Measurements from ENCODE around the gene F10. TPM values are rescaled to one million over a fixed set of nuclear protein-coding genes. Genes with fewer than 3 reads are reported as not detected.

F10 gene
- total RNA-seq, 2 experiments from 2014 or later: not detected

DNA sequence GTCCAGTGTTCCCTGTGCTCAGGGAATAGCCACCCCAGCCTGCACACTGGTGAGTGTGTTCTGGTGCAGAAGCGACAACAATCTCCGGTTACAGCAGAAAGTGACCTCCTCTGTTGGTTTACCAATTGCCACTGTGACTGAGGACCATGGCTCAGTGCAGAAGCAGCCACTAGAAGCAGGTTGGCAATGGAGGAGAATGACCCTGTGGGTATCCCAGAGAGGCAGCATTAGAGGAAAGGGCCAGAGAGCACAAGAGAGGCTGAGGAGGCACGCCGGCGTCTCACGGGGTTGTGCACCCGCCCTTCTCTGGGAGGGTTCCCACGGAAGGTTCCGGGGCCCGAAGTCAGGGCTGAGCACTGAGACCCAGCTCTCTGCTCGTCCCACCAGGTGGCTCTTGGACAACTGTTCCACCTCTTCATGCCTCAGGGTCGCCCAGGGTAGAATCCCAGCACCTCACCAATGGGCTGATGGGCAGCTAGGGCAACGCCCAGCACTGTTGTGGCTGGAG lies 49.9 kb downstream of the F10 start:
- Mint-ChIP-seq H3K4me3 (no peak overlapping the region), H3K4me1 (peaks cover 18% of the 10 kb centered on the region), H3K9me3 (ENCODE audit: low read depth) (no peaks in the 10 kb centered on the region), H3K36me3 (peaks cover 32% of the 10 kb centered on the region), H3K27me3 (no peaks in the 10 kb centered on the region), H3K27ac (no peak overlapping the region)
- DNase-seq (no peak), ATAC-seq (no peak)
- CTCF ChIA-PET: no interaction called here

DNA sequence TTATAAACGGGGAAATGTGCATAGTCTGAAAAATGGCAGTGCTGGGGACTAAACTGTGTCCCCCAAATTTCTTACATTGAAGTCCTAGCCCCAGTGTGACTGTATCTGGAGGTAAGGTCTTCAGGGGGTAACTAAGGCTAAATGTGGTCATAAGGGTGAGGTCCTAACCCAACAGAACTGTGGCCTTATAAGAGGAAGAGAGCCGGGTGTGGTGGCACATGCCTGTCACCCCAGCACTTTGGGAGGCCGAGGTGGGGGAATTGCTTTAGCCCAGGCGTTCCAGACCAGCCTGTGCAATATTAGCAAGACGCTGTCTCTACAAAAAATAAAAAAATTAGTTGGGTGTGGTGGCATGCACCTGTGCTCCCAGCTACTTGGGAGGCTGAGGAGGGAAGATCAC lies 53.7 kb downstream of the F10 start:
- Mint-ChIP-seq H3K27me3 (no peaks in the 10 kb centered on the region), H3K4me3 (no peak overlapping the region), H3K4me1 (peaks cover 42% of the 10 kb centered on the region), H3K9me3 (ENCODE audit: low read depth) (no peaks in the 10 kb centered on the region), H3K36me3 (peaks cover 50% of the 10 kb centered on the region), H3K27ac (peak overlapping the region; percentile 93)
- CTCF ChIA-PET: no interaction called here
- no peak for DNase-seq
- ATAC-seq: peak; percentile 74

GRCh38 chr13:113176822-113177221 lies 54.2 kb downstream of the F10 start:
- DNase-seq: no peak
- peak overlapping the region; percentile 93 for H3K27ac Mint-ChIP-seq
- CTCF ChIA-PET: no interaction called here
- H3K4me3 Mint-ChIP-seq: no peak overlapping the region
- H3K36me3 Mint-ChIP-seq: peaks cover 49% of the 10 kb centered on the region
- no peaks in the 10 kb centered on the region for H3K27me3 Mint-ChIP-seq
- no peaks in the 10 kb centered on the region for H3K9me3 Mint-ChIP-seq (ENCODE audit: low read depth)
- peaks cover 42% of the 10 kb centered on the region for H3K4me1 Mint-ChIP-seq
- no peak for ATAC-seq

DNA sequence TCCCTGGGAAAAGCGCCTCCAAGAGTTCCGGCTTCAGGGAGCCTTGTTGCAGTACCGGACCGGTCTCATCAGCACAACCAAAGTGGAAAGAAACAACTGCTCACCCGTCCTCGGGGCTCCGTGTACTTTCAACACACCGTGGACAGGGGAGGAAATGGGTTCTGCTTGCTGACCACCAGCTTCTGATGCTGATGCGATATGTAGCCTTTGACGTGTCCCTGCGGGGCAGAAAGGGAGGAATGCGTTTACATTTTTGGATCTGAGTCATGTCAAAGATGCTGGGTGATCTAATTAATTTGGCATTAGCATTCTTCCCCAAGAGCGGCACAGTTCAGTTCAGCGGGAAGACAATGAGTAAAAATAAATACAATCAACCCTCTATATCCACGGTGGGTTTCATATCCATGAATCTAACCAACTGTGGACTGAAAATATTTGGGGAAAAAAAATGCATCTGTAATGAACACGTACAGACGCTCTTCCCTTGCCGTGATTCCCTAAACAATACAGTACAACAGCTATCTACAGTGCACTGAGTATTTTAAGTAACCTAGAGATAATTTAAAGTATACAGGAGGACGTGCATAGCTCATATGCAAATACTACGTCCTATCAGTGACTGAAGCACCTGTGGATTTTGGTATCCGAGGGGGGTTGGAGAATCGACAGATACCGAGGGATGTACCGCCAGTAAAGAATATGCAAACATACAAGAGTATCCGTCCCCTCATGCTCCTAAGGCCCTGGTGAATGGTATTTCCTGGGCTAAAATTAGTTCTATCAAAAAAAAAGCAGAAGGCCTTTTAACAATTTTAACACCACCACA lies 55.7 kb downstream of the F10 start:
- H3K27me3 Mint-ChIP-seq: no peaks in the 10 kb centered on the region
- no peak for DNase-seq
- H3K4me3 Mint-ChIP-seq: no peak overlapping the region
- ATAC-seq: no peak
- no peak overlapping the region for H3K27ac Mint-ChIP-seq
- H3K36me3 Mint-ChIP-seq: peaks cover 57% of the 10 kb centered on the region
- H3K4me1 Mint-ChIP-seq: peaks cover 51% of the 10 kb centered on the region
- no peaks in the 10 kb centered on the region for H3K9me3 Mint-ChIP-seq (ENCODE audit: low read depth)
- CTCF ChIA-PET: no interaction called here

GRCh38 chr13:113178896-113179167 lies 56.2 kb downstream of the F10 start:
- no peaks in the 10 kb centered on the region for H3K9me3 Mint-ChIP-seq (ENCODE audit: low read depth)
- no peak for ATAC-seq
- H3K36me3 Mint-ChIP-seq: peaks cover 62% of the 10 kb centered on the region
- no peak for DNase-seq
- no peak overlapping the region for H3K27ac Mint-ChIP-seq
- CTCF ChIA-PET: no interaction called here
- H3K4me3 Mint-ChIP-seq: no peak overlapping the region
- no peaks in the 10 kb centered on the region for H3K27me3 Mint-ChIP-seq
- H3K4me1 Mint-ChIP-seq: peaks cover 56% of the 10 kb centered on the region

DNA sequence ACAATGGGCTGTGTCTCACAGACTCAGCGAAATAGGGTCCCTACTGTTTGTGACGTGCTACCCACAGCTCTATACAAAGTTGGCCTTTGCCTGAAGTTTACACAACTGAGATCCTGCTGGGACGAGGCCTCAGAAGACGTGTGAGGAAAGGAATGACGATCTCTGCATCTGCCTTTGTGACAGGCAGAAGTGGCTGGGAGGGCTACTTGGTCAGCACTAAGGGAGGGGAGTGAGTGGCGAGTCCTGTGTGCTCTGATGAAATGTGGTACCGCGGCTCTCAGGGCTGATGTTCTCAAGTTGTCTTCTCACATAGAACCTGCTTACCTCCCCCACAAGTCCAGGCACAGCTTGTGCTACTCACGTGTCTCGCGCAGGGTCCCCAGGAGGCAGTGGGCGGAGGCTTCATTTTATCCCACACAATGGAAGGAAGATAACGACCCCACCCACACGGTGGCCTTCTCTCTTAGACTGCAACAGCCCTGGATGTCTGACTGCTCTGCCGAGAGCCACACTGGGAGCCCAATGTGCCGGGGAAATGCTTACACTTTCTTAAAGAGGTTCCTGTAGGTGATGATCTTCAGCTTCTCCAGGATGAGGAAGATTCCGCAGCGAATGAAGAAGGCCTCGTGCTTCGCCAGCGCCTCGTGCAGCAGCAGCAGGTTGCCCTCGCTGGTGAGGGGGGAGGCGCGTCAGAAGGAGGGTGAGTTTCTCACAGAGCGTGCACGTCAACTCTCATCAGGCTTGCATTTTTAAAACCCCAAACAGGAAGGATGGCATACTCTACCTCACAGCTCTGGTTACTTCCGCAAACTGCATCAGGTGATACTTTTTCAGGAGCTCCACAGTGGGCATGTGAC lies 57.0 kb downstream of the F10 start:
- H3K27ac Mint-ChIP-seq: peak overlapping the region; percentile 73
- DNase-seq (no peak), ATAC-seq (peak; percentile 28)
- peaks cover 61% of the 10 kb centered on the region for H3K4me1 Mint-ChIP-seq
- H3K36me3 Mint-ChIP-seq: peaks cover 61% of the 10 kb centered on the region
- H3K4me3 Mint-ChIP-seq: no peak overlapping the region
- CTCF ChIA-PET: no interaction called here
- no peaks in the 10 kb centered on the region for H3K9me3 Mint-ChIP-seq (ENCODE audit: low read depth)
- no peaks in the 10 kb centered on the region for H3K27me3 Mint-ChIP-seq

GRCh38 chr13:113182046-113182445 lies 59.4 kb downstream of the F10 start:
- DNase-seq (no peak), ATAC-seq (no peak)
- Mint-ChIP-seq H3K27ac (no peak overlapping the region), H3K4me3 (no peak overlapping the region), H3K27me3 (no peaks in the 10 kb centered on the region), H3K36me3 (peaks cover 54% of the 10 kb centered on the region), H3K4me1 (peaks cover 65% of the 10 kb centered on the region), H3K9me3 (ENCODE audit: low read depth) (no peaks in the 10 kb centered on the region)
- CTCF ChIA-PET: interaction anchor here (1.5 kb wide), 1 partner anchor 25 kb away, joined by 3 read pairs; no protein-coding TSS in a partner anchor

GRCh38 chr13:113183450-113184129 lies 61.0 kb downstream of the F10 start:
- CTCF ChIA-PET: interaction anchor here (4.0 kb wide), 1 partner anchor 26 kb away, joined by 18 read pairs; the partner anchor contains the start of genes CUL4A and PCID2
- no peak for DNase-seq
- no peak for ATAC-seq
- Mint-ChIP-seq H3K9me3 (ENCODE audit: low read depth) (peaks cover 2% of the 10 kb centered on the region), H3K27ac (peak overlapping the region; percentile 25), H3K36me3 (peaks cover 58% of the 10 kb centered on the region), H3K4me1 (peaks cover 73% of the 10 kb centered on the region), H3K27me3 (no peaks in the 10 kb centered on the region), H3K4me3 (no peak overlapping the region)

DNA sequence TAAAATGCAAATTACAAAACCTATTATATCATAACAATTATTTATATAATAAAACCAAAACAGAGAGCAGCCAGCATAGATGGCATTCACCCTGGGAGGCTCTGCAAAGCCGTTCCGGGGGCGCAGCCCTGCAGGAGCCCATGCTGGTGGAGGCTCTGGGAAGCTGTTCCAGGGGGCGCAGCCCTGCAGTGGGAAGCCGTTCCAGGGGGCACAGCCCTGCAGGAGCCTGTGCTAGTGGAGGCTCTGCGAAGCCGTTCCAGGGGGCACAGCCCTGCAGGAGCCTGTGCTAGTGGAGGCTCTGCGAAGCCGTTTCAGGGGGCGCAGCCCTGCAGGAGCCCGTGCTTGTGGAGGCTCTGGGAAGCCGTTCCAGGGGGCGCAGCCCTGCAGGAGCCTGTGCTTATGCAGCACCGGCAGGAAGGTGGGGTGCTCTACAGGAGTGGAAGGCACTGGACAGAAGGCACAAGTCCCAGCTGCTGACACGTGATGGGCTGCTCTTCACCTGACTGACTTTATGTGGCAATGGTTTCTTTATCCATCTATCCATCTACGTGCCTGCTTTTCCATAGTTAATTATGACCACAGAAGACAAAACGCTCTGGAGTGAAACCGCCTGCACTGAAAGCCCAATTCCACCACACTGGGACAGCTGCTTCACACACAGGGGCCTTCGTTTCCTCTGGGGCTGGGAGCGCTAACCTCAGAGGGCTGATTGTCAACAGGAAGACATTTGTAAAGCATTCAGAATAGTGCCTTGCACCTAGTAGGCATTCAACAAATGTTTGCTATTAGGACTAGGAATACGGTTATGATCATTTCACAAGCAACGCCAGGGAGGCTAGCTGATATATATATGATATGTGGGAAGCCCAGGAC lies 62.2 kb downstream of the F10 start:
- peak; percentile 76 for ATAC-seq

DNA sequence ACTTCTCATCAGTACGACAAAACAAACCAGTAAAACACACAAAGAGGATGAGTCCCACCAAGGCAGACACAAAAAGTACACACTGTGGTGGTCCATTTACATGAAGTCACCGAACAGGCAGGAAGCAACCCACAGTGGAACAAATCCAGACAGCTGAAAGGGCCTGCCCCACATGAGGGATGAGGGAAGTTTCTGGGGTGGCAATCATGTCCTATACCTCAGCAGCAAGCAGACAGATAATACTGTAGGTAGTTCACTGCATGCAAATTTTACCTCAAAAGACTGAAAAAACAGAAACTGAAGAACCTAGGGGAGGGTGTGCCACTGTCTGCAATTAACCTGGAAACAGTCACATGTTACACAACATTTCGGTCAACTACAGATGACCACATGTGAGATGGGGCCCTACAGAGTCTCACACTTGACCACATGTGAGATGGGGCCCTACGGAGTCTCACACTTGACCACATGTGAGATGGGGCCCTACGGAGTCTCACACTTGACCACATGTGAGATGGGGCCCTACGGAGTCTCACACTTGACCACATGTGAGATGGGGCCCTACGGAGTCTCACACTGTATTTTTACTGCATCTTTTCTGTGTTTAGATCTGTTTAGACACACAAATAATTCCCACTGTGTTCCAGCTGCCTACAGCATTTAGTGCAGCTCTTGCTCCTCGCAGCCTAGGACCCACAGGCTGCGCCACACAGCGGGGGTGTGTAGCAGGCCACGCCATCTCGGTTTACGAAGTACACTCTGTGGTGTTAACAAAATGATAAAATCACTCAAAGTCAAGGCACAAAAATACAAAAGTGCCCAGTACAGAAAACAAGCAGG lies 63.7 kb downstream of the F10 start:
- no peaks in the 10 kb centered on the region for H3K27me3 Mint-ChIP-seq
- peak overlapping the region; percentile 63 for H3K27ac Mint-ChIP-seq
- CTCF ChIA-PET: interaction anchor here (0.6 to 4.0 kb wide), 3 partner anchors 17 to 23 kb away, joined by 3 to 18 read pairs (median 4); partner anchors contain the start of genes CUL4A and PCID2
- H3K9me3 Mint-ChIP-seq (ENCODE audit: low read depth): peaks cover 2% of the 10 kb centered on the region
- ATAC-seq (peak; percentile 35), DNase-seq (no peak)
- H3K36me3 Mint-ChIP-seq: peaks cover 57% of the 10 kb centered on the region
- H3K4me1 Mint-ChIP-seq: peaks cover 60% of the 10 kb centered on the region
- H3K4me3 Mint-ChIP-seq: peak overlapping the region; percentile 23

More for the DNA sequence above, 62.2 kb downstream of the F10 start:
- DNase-seq: peak; percentile 68
- Mint-ChIP-seq H3K27ac (peak overlapping the region; percentile 79), H3K9me3 (ENCODE audit: low read depth) (peaks cover 2% of the 10 kb centered on the region), H3K4me3 (peak overlapping the region; percentile 51), H3K27me3 (no peaks in the 10 kb centered on the region), H3K36me3 (peaks cover 57% of the 10 kb centered on the region), H3K4me1 (peaks cover 69% of the 10 kb centered on the region)
- CTCF ChIA-PET: interaction anchor here (4.0 kb wide), 1 partner anchor 25 kb away, joined by 18 read pairs; the partner anchor contains the start of genes CUL4A and PCID2

DNA sequence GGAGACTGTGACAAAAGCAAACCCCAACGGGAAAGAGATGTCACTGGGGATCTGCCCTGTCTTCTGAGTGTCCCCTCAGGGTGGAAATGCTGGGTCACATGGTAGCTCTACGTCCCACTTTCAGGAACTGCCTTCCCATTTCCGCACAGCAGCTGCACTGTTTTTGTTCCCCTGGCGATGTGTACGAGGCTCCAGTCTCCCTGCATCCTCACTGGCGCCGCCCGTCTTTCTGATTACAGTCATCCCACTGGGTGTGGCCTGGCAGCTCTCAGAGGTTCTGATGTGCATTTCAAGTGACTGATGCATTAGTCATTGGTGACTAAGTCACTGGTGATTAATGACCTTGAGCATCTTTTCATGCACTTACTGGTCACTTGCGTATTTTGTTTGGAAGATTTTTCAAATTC lies 64.7 kb downstream of the F10 start:
- CTCF ChIA-PET: interaction anchor here (0.6 to 4.0 kb wide), 3 partner anchors 16 to 279 kb away, joined by 3 to 18 read pairs (median 4); partner anchors contain the start of genes CUL4A and PCID2
- peaks cover 56% of the 10 kb centered on the region for H3K4me1 Mint-ChIP-seq
- peaks cover 2% of the 10 kb centered on the region for H3K9me3 Mint-ChIP-seq (ENCODE audit: low read depth)
- ATAC-seq (peak; percentile 28), DNase-seq (peak; percentile 55)
- H3K4me3 Mint-ChIP-seq: no peak overlapping the region
- peaks cover 54% of the 10 kb centered on the region for H3K36me3 Mint-ChIP-seq
- no peaks in the 10 kb centered on the region for H3K27me3 Mint-ChIP-seq
- H3K27ac Mint-ChIP-seq: peak overlapping the region; percentile 56
